ENCODE measurements around the gene ZNF276.

The ZNF276 gene

DNA sequence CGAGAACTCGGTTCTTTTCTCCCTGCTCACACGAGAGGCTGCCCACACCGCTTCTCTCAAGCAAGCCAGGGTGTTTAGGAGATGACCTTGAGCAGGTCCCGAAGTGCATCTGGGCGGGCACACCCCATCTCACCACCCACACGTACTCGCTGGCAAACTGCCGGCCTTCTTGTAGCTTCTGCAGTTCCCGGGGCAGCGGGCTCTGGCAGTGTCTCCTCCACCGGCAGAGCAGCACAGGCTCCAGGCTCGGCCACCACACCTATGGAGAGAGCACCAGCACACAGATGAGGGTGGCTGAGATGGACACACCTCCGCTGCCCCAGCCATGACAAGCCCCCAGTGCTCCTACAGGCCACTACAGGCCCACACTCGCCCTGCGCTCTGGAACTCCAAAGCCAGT is 23.5 kb downstream of the ZNF276 start:
- ChIA-PET CTCF (interaction anchor here (1.4 to 2.0 kb wide), 3 partner anchors 12 to 116 kb away, joined by 3 to 7 read pairs (median 4); no protein-coding TSS in a partner anchor), POLR2A (no interaction called here)
- no peak for DNase-seq (ENCODE audit: extremely low spot score)
- TF ChIP-seq, protein P1, sequence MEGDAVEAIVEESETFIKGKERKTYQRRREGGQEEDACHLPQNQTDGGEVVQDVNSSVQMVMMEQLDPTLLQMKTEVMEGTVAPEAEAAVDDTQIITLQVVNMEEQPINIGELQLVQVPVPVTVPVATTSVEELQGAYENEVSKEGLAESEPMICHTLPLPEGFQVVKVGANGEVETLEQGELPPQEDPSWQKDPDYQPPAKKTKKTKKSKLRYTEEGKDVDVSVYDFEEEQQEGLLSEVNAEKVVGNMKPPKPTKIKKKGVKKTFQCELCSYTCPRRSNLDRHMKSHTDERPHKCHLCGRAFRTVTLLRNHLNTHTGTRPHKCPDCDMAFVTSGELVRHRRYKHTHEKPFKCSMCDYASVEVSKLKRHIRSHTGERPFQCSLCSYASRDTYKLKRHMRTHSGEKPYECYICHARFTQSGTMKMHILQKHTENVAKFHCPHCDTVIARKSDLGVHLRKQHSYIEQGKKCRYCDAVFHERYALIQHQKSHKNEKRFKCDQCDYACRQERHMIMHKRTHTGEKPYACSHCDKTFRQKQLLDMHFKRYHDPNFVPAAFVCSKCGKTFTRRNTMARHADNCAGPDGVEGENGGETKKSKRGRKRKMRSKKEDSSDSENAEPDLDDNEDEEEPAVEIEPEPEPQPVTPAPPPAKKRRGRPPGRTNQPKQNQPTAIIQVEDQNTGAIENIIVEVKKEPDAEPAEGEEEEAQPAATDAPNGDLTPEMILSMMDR (IDR thresholded peaks at IDR 0.05; ENCODE audit: control extremely low read depth, extremely low read depth, low read depth, missing control alignments): no peak

DNA sequence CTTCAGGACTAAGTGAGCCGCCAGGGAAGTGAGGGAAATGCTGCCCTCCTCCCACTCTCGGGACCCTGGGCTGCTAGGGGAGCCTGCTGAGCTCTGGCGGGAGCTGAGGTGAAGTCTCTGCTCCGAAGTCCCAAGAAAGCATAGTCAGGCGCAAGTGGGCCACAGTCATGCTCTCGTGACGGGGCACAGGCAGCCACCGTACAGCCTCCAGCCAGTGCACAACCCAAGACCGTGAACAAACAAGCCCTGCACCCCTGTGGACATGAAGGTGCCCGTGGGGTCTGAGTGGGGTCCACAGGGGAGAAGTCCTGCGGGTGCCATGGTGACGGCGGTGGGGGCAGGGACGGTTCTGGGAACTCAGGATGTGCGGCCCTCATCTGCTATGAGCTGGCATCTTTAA is 24.7 kb downstream of the ZNF276 start:
- CTCF ChIA-PET: interaction anchor here (1.4 to 2.0 kb wide), 4 partner anchors 29 to 115 kb away, joined by 3 to 7 read pairs (median 4); no protein-coding TSS in a partner anchor
- TF ChIP-seq, protein P1 (IDR thresholded peaks at IDR 0.05; ENCODE audit: control extremely low read depth, extremely low read depth, low read depth, missing control alignments): no peak
- POLR2A ChIA-PET: no interaction called here
- DNase-seq (ENCODE audit: extremely low spot score): no peak

DNA sequence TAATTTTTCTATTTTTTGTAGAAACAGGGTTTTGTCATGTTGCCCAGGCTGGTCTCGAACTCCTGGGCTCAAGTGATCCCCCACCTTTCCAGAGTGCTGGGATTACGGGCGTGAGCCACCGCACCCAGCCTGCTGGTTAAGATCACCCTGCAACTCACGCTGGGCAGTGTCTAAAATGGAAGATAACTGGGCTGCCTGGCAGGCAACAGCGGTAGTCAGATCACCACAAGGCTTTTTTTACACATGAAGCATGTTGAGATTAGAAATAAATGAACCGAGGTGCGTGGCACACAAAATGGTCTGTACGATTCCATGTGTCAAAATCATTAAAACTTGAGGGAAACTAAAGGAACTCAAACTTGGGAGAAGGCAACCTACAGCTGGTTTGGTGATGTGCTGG is 26.7 kb downstream of the ZNF276 start:
- POLR2A ChIA-PET: no interaction called here

DNA sequence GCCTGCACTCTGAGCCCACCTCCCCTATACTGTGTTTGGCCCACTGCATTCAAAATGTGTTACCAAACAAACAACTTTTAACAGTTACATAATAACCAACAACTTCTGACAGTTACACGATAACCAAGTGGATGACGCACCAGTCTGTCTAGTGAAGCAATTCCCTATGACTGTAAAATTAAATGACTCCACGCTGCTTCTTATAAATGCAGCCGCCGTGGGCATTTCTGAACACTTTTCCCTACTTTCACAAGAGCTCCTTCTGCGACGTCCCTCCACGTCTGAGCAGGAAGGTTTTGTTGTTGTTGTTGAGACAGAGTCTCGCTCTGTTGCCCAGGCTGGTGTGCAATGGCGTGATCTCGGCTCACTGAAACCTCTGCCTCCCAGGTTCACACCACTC is 27.6 kb downstream of the ZNF276 start:
- ChIA-PET CTCF (interaction anchor here (0.6 to 1.7 kb wide), 5 partner anchors 9 to 43 kb away, joined by 3 to 4 read pairs (median 3); no protein-coding TSS in a partner anchor), POLR2A (no interaction called here)
- no peak for DNase-seq (ENCODE audit: extremely low spot score)
- TF ChIP-seq, protein P1 (IDR thresholded peaks at IDR 0.05; ENCODE audit: control extremely low read depth, extremely low read depth, low read depth, missing control alignments): no peak

More for the DNA sequence above, 26.7 kb downstream of the ZNF276 start:
- CTCF ChIA-PET: interaction anchor here (1.0 to 1.5 kb wide), 2 partner anchors 20 to 42 kb away, joined by 3 to 4 read pairs; no protein-coding TSS in a partner anchor
- TF ChIP-seq, protein P1 (IDR thresholded peaks at IDR 0.05; ENCODE audit: control extremely low read depth, extremely low read depth, low read depth, missing control alignments): no peak
- DNase-seq (ENCODE audit: extremely low spot score): no peak

DNA sequence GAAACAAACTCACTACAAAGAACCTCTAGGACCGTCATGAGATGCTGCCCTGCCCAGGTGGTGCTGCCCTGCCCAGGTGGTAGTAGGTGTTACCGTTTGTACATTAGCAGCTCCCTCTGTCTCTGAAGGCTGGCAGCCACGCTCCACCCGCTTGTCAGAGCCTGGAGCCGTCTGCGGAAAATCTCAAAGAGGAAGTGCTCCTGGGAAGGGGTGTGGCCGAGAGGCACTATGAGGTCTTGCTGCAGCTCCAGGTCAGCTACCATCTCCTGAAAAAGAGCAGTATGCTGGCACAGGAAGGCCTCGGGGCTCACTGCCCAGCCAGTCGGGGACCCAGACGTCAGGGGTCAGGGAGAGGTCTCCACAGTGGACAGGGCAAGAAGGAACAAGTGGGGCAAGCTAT is 28.3 kb downstream of the ZNF276 start:
- DNase-seq (ENCODE audit: extremely low spot score): no peak
- POLR2A ChIA-PET: no interaction called here
- CTCF ChIA-PET: interaction anchor here (1.3 to 1.7 kb wide), 2 partner anchors 10 to 11 kb away, joined by 3 to 4 read pairs; no protein-coding TSS in a partner anchor
- TF ChIP-seq, protein P1 (IDR thresholded peaks at IDR 0.05; ENCODE audit: control extremely low read depth, extremely low read depth, low read depth, missing control alignments): no peak

DNA sequence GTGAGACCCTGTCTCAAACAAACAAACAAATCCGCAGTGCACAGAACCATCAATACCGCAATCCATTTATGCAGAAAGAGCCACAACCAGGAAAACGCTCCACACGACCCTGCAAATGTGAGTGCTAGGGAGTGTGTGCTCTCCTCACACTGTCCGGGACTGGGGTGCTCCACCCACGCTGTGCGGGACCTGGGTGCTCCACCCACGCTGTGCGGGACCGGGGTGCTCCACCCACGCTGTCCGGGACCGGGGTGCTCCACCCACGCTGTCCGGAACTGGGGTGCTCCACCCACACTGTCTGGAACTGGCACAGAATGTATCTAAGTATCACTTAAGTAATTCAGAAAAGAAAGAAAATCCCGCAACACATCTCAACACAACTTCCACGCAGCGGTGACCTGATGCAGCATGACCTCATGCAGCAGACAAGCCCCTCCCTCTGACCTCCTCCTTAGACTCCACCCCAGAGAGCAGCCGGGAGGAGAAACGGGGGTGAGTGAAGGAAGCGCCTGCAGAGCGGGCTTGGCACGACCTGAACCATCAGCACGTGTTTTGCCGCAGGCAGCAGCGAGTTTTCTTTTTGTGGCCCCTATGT is 38.5 kb downstream of the ZNF276 start:
- no peak for DNase-seq (ENCODE audit: extremely low spot score)
- ChIA-PET CTCF (interaction anchor here (1.0 kb wide), 1 partner anchor 9 kb away, joined by 4 read pairs; no protein-coding TSS in a partner anchor), POLR2A (no interaction called here)
- TF ChIP-seq, protein P1 (IDR thresholded peaks at IDR 0.05; ENCODE audit: control extremely low read depth, extremely low read depth, low read depth, missing control alignments): no peak
